RWPE1 (cell line): ENCODE data around the gene INSL6.

Experiments
- CTCF ChIA-PET: fragments of 350-600 bp; sonication (Branson Sonifier 250); formaldehyde crosslinking; extraction: SDS; loops from one replicate; lab custom pipeline; 2021; lab: Yijun Ruan, JAX
- POLR2A ChIA-PET: fragments of 400-600 bp; formaldehyde crosslinking; extraction: SDS; loops from one replicate; lab custom pipeline; 2020; ENCODE audit warnings: antibody characterized with exemption; ENCODE audit not compliant: low non-redundant PET; lab: Yijun Ruan, JAX
- DNase-seq: peaks from one replicate; pipeline ENCODE4 v3.0.0; 2012; ENCODE audit warnings: low spot score
- H3K27ac ChIP-seq: fragments of 450-650 bp; 2 replicates; pipeline ENCODE4 v1.5.1; 2017
- TF ChIP-seq, protein P1 (sequence below): fragments of 450-650 bp; conservative IDR thresholded peaks from 2 replicates; pipeline ENCODE4 v1.5.1; 2017; ENCODE audit warnings: low read depth, mild to moderate bottlenecking

Gene INSL6, protein sequence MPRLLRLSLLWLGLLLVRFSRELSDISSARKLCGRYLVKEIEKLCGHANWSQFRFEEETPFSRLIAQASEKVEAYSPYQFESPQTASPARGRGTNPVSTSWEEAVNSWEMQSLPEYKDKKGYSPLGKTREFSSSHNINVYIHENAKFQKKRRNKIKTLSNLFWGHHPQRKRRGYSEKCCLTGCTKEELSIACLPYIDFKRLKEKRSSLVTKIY

DNA sequence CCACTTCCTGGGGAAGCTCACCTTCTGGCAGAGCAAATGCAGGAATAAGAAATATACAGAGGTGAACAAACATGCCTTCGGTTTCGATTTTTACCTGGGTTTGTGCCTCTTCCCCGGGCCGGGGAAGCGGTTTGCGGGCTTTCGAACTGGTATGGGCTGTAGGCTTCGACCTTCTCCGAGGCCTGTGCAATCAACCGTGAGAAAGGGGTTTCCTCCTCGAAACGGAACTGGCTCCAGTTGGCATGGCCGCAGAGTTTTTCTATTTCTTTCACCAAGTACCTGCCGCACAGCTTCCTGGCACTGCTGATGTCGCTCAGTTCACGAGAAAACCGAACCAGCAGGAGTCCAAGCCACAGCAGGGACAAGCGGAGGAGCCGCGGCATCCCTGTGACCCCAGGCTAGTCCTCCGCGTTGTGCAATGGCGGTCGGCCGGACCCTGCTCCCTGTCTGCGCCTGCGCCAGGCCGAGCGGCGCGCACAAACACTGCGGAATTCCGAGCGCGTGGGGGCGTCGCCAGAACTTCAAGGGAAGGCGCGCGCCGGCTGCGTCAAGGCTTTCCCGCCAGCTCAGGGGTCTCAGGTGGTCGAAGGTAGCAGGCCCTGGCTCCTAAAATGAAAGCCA, at the start of gene INSL6:
Gene INSL6 (minus strand): TSS at position 420 of the 621 bp plus-strand sequence. CDS start 37 bp downstream, at position 383.
- TF ChIP-seq, protein P1, sequence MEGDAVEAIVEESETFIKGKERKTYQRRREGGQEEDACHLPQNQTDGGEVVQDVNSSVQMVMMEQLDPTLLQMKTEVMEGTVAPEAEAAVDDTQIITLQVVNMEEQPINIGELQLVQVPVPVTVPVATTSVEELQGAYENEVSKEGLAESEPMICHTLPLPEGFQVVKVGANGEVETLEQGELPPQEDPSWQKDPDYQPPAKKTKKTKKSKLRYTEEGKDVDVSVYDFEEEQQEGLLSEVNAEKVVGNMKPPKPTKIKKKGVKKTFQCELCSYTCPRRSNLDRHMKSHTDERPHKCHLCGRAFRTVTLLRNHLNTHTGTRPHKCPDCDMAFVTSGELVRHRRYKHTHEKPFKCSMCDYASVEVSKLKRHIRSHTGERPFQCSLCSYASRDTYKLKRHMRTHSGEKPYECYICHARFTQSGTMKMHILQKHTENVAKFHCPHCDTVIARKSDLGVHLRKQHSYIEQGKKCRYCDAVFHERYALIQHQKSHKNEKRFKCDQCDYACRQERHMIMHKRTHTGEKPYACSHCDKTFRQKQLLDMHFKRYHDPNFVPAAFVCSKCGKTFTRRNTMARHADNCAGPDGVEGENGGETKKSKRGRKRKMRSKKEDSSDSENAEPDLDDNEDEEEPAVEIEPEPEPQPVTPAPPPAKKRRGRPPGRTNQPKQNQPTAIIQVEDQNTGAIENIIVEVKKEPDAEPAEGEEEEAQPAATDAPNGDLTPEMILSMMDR = no peak
- ChIA-PET CTCF (interaction anchor here (0.5 to 1.5 kb wide), 4 partner anchors 9 to 1288 kb away, joined by 3 to 8 read pairs (median 6); no protein-coding TSS in a partner anchor), POLR2A (no interaction called here)
- no peak for DNase-seq
- H3K27ac ChIP-seq = no peak within 1 kb of the TSS

DNA sequence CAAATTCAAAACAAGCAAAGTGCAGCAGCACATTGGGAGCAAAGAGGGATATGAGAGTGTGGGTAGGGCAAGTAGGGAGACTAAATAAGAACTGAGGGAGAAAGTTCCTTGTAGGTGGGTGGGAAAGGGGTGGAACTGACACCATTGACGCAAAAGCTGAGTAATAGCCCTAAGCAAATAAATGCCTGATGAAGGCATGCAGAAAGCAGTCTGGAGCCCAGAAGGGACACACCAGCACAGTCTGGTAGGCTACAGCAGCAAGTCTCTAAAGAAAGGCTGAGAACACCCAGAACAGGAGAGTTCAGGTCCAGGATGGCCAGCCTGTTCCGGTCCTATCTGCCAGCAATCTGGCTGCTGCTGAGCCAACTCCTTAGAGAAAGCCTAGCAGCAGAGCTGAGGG, 45.8 kb upstream of the INSL6 start, which contains the start of gene INSL4:
Gene INSL4 (plus strand): TSS at position 208 of the 400 bp plus-strand sequence. CDS start 105 bp downstream, at position 313.
- DNase-seq = peak; percentile 8
- POLR2A ChIA-PET = no interaction called here
- H3K27ac ChIP-seq = no peak within 1 kb of the TSS
- CTCF ChIA-PET = no interaction called here
- TF ChIP-seq, protein P1 = no peak

DNA sequence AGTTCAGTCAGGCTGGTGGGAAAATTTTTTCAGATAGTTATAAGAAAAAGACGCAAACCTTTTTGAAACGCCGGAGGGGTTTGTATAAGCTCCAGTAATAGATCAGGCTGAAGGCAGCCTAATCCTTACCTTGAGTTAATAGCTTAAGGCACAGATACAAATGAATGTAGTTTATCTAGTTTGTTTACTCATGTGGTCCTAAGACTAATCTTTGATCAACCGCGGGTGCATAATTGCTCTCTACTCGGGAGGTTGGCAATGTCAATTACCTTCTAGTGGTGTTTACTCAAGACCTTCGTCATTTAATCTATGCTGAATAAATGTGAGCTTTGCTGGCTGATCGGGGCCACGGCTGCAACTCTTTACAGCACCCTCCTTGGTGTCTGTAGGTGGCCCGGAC, 45.1 kb upstream of the INSL6 start:
- no peak for DNase-seq
- TF ChIP-seq, protein P1 = no peak
- H3K27ac ChIP-seq = no peak overlapping the region
- ChIA-PET CTCF (no interaction called here), POLR2A (no interaction called here)

DNA sequence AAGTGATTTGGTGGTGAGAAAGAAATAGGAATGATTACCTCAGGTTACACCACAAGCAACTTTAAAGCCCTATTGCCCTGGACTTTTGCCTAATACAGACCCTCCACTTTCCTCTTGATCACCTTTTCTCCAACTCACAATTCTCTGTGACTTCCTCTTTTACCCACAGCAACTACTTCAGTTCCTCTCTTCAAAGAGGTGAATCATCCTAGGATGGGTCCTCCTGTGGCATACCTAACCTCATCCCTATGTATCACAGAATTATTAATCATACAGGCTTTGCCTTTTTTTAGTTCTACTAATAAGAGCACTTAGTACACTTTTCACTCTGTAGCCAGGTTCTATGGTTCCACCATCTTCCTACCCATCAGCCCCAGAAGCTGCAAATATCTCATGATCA, 19.6 kb upstream of the INSL6 start:
- TF ChIP-seq, protein P1 = no peak
- no peak for DNase-seq
- ChIA-PET POLR2A (no interaction called here), CTCF (no interaction called here)
- H3K27ac ChIP-seq = no peak overlapping the region

DNA sequence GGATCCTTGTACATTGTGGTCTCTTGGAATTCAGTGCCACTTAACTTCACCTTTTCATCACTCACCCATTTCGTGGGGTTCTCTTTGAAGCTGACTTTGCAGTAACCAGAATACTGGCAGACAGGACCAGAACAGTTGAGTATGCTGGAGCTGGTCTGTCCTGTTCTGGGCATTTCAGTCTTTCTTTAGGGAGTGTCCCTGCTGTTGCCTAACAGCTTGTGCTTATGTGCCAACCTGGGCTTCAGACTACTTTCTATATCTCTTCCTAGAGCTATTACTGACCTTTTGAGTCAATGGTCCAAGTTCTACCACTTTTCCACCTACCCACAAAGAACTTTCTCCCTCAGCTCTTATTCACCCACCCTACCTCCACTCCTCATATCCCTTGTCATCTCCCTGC, 10.0 kb upstream of the INSL6 start:
- no peak overlapping the region for H3K27ac ChIP-seq
- CTCF ChIA-PET = interaction anchor here (0.6 kb wide), 1 partner anchor 9 kb away, joined by 3 read pairs; no protein-coding TSS in a partner anchor
- DNase-seq = no peak
- POLR2A ChIA-PET = no interaction called here
- TF ChIP-seq, protein P1 = no peak

DNA sequence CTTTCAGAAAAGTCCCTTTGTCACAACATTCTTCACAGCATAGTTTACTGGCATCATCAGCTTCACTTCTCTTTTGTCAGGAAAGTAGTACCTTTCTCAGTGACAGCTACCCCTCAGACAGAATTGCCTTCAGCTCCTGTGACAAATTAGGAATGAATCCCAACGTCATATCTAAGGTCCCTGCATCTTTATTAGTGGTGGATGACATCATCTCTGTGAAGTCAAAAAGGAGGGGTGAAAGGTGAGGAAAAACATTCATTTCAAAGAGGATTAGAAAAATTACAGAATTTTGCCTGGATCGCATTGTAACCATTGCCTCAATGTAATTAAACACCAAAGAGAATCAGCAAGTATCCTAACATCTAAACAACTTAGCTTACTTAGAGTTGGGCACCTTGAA, 7.9 kb upstream of the INSL6 start:
- POLR2A ChIA-PET = no interaction called here
- no peak overlapping the region for H3K27ac ChIP-seq
- CTCF ChIA-PET = interaction anchor here (0.7 kb wide), 1 partner anchor 1228 kb away, joined by 4 read pairs; no protein-coding TSS in a partner anchor
- no peak for DNase-seq
- TF ChIP-seq, protein P1 = no peak
